HG03103 (cell line): ENCODE measurements around the gene SHE.

Source experiments
- ATAC-seq: cut with Tn5 transposase; IDR thresholded peaks from one replicate; pipeline ENCODE4 v1.9.1; 2021; ENCODE audit warnings: low read depth; ENCODE audit not compliant: unreplicated experiment

Gene SHE

DNA sequence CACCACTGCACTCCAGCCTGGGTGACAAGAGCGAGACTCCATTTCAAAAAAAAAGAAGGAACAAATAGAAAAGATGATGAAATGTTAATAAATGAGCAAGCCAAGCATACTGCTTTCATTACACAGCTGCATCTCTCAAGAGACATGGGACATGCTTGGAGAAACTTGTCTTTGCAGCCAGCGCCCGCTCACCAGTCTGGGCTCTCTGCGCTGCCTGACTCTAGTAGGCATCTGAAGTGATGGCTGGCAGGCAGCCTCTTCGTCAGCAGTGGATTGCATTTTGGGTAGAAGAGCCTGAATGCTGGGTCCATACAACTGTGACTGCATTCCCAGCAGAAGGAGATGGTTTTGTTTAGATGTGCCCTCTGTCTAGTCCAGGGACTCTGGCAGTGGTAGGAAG, 49.1 kb downstream of the SHE start:
- no peak for ATAC-seq

DNA sequence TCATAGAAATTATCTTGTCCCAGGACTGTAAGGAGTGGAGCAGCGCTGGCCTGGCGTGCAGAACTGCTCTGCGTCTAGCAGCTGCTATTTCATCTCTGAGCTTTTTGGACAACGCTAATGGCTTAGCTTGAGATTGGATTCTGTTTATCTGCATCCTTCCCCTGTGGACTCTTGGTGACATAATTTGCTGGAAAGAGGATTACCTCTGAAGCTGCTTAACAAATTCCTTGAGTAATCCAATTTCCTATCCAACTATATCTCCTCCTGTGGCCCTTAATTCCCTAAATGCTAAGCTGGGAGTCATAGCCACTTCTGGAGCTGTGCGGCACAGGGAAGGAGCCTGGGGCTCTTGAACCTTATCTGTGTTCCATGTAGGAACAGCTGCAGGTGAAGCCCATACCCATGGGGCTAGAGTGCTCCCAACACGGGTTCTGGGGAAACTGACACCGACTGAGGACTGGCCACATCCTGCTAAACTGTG, 53.8 kb downstream of the SHE start:
- ATAC-seq = no peak

GRCh38 chr1:154446789-154447188, 55.4 kb downstream of the SHE start:
- ATAC-seq = no peak

GRCh38 chr1:154446292-154446691, 55.9 kb downstream of the SHE start:
- ATAC-seq = no peak

DNA sequence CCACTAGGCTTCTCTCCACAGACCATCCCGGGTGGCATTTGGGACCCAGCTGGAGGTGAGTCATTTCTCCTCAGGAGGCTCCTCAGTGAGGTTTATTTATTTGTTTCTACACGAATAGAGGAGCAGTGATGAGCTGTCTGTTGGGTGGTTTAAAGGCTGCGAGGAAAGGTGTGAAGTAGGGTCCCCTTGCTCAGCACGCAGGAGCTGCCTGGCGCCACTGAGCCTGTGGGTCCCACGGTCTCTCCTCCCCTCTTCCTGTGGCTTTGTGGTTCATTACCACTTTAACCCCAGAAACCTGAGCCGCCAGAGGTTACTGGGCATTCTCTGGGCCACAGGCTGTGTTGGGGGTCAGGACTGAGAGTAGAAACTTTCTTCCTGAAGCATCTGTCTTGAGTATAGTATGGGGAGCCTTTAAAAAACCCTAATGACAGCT, 57.2 kb downstream of the SHE start:
- peak; percentile 49 for ATAC-seq

- no peak for ATAC-seq
Measured at GRCh38 chr1:154443274-154444013, 58.8 kb downstream of the SHE start.

DNA sequence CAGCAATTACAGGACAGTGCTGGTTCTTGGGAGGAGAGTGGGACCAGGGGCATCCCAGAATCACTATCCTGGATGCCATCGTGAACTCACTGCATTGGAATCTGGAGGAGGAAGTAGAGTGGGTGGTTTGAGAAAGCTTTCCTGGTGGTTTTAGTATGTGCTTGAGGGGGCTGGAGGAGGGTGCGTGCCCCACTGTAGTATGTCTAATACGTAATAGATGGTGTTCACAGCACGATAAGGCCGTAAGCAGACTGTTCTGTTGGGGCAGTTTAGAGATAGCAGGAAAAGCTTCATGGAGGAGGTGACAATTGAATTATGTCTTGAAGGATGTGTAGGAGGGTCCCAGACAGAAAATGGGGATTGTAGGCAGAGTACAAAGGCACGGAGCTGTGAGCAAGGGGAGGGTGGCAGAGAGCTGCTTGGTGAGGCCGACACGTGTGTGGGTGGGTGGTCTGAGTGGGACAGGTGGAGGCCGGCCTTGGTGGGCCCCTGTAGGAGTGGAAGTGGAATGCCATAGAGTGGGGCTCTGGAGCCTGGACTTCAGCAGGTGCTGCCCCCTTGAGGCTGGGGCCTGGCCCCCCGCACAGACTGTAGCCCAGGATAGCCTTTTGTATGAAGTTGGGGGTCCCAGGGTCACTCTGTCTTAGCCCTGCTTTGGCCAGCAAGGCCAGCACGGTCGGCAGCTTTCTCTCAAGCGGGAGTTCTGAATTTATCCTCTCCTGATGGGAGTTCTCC, 60.0 kb downstream of the SHE start:
- ATAC-seq = no peak

- ATAC-seq = no peak
Measured at GRCh38 chr1:154441241-154441888, 60.8 kb downstream of the SHE start.

DNA sequence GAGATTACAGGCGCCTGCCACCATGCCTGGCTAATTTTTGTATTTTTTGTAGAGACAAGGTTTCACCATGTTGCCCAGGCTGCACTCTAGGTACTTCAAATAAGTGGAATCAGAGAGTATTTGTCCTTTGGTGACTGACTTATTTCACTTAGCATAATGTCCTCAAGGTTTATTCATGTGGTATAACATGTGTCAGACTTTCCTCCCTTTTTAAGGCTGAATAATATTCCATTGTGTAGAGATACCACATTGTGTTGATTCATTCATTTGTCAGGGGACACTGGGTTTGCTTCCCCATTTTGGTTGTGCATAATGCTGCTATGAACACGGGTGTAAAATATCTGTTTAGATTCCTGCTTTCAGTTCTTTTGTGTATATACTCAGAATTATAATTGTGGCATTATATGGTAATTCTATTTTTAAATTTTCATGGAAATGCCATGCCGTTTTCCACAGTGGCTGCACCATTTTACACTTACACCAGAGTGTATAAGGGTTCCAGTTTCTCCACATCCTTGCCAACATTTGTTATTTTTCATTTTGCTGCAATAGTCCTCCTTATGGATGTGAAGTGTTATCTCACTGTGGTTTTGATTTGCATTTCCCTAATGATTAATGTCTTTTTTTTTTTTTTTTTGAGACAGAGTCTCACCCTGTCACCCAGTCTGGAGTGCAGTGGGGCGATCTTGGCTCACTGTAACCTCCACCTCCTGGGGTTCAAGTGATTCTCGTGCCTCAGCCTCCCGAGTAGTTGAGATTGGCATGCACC, 62.0 kb downstream of the SHE start:
- no peak for ATAC-seq

DNA sequence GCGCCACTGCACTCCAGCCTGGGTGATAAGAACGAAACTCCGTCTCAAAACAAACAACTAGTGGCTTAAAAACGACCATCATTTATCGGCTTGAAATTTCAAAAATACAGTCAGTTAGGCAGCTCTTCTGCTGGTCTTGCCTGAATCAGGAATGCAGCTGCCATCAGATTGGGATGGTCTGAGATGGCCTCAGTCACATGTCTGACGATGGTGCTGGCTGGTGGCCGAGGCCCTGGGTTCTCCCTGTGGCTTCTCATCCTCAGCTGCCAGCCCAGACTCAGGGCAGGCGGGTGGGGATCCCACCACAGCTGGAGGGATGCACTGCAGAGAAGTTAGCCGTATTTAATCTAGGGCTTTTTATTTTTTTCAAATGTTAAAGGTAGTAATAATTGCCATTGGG, 65.8 kb downstream of the SHE start:
- ATAC-seq = no peak

- ATAC-seq = no peak
Measured at GRCh38 chr1:154435599-154436200, 66.5 kb downstream of the SHE start.

DNA sequence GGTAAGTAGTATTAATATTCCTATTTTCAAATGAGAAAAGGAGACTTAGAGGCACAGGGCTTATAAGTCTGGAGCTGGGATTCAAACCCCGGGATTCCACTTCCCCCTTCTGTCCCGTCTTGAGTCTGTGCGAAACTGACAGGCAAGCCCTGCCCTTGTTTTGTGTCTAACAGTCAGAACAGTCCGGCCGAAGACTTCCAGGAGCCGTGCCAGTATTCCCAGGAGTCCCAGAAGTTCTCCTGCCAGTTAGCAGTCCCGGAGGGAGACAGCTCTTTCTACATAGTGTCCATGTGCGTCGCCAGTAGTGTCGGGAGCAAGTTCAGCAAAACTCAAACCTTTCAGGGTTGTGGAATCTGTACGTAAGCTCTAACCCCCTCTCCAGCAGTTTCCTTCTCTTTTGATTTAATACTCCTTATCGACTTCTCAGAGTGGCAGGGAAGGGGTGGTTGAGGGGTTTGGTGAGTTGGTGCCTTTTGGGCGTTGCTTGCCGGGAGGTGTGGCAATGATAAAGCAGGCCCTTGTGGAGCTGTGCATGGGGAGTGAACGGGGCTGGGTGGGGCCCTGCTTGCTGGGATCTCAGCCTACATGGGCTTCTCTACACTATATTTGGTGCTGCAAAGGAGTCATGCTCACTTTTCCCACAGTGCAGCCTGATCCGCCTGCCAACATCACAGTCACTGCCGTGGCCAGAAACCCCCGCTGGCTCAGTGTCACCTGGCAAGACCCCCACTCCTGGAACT, 67.7 kb downstream of the SHE start:
- no peak for ATAC-seq

- ATAC-seq = no peak
Measured at GRCh38 chr1:154433161-154433764, 68.9 kb downstream of the SHE start.

DNA sequence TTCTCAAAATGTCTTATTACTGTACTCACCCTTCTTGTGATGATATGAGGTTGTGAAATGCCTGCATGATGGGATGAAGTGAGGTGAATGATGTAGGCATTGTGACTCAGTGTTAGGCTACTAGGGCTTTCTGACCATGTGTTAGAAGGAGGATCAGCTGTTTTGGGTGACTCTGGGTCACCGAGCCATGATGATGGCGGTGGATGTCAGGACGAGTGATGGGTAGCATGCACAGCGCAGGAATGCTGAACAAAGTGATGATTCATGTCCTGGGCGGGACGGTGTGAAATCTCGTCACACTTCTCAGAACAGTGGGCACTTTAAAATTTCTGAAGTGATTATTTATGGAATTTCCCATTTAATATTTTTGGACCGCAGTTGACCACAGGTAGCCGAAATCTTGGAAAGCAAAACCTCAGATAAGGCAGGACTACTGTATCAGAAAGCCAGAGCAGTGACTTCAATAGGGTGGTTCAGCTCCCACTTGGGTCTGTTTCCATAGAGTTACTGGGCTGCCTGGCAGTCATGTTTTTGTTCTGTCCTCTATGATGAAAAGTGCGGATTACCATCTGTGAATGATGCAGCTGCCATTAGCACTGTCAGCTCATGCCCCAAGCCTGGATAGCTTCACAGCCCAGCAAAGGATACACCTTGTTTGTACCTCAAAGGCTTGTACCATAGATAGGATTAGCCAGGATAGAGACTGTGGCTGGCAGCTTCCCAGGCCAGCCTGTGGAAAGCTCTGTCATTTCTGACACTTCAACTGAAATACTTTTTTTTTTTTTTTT, 70.4 kb downstream of the SHE start:
- ATAC-seq = no peak

GRCh38 chr1:154430903-154431302, 71.3 kb downstream of the SHE start:
- ATAC-seq = no peak

DNA sequence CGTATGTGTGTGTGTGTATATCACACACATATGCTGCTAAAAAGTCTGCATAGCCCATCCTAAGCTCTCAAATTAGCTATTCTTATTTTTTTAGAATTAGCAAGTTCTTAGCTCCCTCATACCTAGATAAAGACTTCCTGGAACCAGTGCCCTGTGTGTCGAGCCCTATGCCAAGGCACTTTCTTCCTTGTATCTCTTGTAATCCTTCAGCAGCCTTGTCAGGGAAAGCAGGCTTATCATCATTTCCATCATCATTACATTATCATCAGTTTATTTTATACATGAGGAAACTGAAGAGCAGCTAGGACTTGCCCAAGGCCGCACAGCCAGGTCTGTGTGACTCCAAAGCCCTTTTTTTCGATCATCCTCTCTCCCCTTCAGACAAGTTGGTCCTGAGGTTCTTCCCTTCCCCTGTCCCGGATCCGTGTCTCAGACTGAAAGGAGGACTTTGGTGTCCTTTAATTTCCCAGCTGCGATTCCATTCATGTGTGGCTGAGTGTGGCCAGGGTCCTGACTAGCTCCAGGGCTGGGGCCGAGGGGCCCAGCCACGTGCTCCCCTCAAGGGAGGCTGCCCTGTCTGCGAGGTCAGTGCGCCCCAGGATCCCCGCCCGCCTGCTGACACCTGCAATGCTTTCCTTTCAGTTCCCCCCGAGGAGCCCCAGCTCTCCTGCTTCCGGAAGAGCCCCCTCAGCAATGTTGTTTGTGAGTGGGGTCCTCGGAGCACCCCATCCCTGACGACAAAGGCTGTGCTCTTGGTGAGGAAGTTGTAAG, 72.2 kb downstream of the SHE start:
- no peak for ATAC-seq
